Left ventricle myocardium inferior (tissue), 1 donor: Measurements from ENCODE around the gene RPP25. TPM values are rescaled to one million over a fixed set of nuclear protein-coding genes. Genes with fewer than 3 reads are reported as not detected.

ENCODE experiments used
- DNase-seq: peaks from one replicate; pipeline ENCODE4 v3.0.0-alpha.2; 2020
- H3K27ac ChIP-seq: fragments of 200-600 bp; replicated peaks from 2 replicates; pipeline ENCODE4 v1.8.0; 2021
- H3K27me3 ChIP-seq: fragments of 200-600 bp; 2 replicates; pipeline ENCODE4 v1.8.0; 2021; ENCODE audit warnings: low read depth
- H3K36me3 ChIP-seq: fragments of 200-600 bp; 2 replicates; pipeline ENCODE4 v1.8.0; 2021
- H3K4me1 ChIP-seq: fragments of 200-600 bp; 2 replicates; pipeline ENCODE4 v1.8.0; 2021
- H3K4me3 ChIP-seq: fragments of 200-600 bp; 2 replicates; pipeline ENCODE4 v1.8.0; 2021; ENCODE audit warnings: mild to moderate bottlenecking, moderate library complexity
- H3K9me3 ChIP-seq: fragments of 200-600 bp; replicated peaks from 2 replicates; pipeline ENCODE4 v1.8.0; 2021
- intact Hi-C: fragments of 100-400 bp; cut with micrococcal nuclease; formaldehyde crosslinking; loops from one replicate; pipeline ENCODE4 v1.11.0; 2022
- total RNA-seq: library from RNA; stranded (reverse); fragmentation: NEBNext Ultra II Directional; extraction: Animal tissue kit (Norgen Biotek cat#: 25700); gene quantifications from one replicate; pipeline ENCODE4 v1.2.1, GENCODE V29; 2021
- TF ChIP-seq, protein P1 (sequence below): fragments of 200-600 bp; IDR thresholded peaks from 2 replicates; pipeline ENCODE4 v1.8.0; 2021; ENCODE audit warnings: antibody characterized with exemption, mild to moderate bottlenecking, borderline replicate concordance
- donor health status: DM: no; HTN: yes; CAD: no; lungs with severe emphysema.

The RPP25 gene
- total RNA-seq, 1 donor from 2014 or later: 2.4 TPM

GRCh38 chr15:74978077-74978476, 21.5 kb upstream of the RPP25 start:
- H3K4me1 ChIP-seq: no peaks in the 10 kb centered on the region
- H3K4me3 ChIP-seq: no peak overlapping the region
- peaks cover 21% of the 10 kb centered on the region for H3K27me3 ChIP-seq
- TF ChIP-seq, protein P1, sequence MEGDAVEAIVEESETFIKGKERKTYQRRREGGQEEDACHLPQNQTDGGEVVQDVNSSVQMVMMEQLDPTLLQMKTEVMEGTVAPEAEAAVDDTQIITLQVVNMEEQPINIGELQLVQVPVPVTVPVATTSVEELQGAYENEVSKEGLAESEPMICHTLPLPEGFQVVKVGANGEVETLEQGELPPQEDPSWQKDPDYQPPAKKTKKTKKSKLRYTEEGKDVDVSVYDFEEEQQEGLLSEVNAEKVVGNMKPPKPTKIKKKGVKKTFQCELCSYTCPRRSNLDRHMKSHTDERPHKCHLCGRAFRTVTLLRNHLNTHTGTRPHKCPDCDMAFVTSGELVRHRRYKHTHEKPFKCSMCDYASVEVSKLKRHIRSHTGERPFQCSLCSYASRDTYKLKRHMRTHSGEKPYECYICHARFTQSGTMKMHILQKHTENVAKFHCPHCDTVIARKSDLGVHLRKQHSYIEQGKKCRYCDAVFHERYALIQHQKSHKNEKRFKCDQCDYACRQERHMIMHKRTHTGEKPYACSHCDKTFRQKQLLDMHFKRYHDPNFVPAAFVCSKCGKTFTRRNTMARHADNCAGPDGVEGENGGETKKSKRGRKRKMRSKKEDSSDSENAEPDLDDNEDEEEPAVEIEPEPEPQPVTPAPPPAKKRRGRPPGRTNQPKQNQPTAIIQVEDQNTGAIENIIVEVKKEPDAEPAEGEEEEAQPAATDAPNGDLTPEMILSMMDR: no peak
- no peaks in the 10 kb centered on the region for H3K36me3 ChIP-seq
- no peak for DNase-seq
- no peak overlapping the region for H3K27ac ChIP-seq
- intact Hi-C loops: no loop called here
- H3K9me3 ChIP-seq: no peaks in the 10 kb centered on the region

- Histone ChIP-seq H3K27ac (no peak overlapping the region), H3K4me3 (no peak overlapping the region), H3K9me3 (no peaks in the 10 kb centered on the region), H3K36me3 (no peaks in the 10 kb centered on the region), H3K4me1 (no peaks in the 10 kb centered on the region), H3K27me3 (peaks cover 17% of the 10 kb centered on the region)
- intact Hi-C loops: no loop called here
- TF ChIP-seq, protein P1: no peak
- DNase-seq: no peak
These were observed 21.0 kb upstream of the RPP25 start for GRCh38 chr15:74977599-74977998.

DNA sequence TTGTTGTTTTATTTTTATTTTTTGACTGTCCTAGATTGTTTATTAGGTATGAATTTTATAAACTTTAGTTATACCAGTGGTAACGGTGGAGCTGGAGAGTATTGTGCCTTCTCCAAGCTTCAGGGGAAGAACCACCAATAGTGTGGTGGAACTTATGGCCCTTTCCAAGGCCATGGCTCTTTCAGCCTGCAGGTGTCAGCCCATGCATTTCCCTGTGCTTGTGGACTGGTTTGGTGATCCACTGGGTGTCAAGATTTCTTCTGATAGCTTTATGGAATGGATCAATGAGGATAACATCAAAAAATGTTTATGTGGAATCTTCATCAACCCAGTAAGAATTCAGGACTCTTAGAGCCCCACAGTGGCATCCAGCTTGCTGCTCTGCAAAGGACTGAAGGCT, 19.6 kb upstream of the RPP25 start:
- Histone ChIP-seq H3K9me3 (no peaks in the 10 kb centered on the region), H3K27ac (no peak overlapping the region), H3K4me1 (no peaks in the 10 kb centered on the region), H3K27me3 (peaks cover 12% of the 10 kb centered on the region), H3K4me3 (no peak overlapping the region), H3K36me3 (no peaks in the 10 kb centered on the region)
- intact Hi-C loops: no loop called here
- TF ChIP-seq, protein P1: no peak
- no peak for DNase-seq

DNA sequence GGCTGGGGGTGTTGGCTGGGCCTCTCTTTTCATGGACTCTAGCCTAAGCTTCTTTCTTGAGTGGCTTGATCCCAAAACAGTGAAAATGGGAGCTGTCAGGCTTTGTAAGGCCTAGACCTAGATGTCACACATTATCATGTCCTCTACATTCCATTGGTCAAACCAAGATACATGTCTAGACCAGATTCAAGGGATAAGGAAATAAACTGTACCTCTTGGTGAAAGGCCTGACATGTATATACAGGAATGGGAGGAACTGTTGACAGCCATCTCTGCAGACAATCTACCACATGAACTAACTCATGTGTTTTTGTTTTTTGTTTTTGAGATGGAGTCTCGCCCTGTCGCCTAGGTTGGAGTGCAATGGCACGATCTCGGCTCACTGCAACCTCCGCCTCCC, 11.1 kb upstream of the RPP25 start:
- TF ChIP-seq, protein P1: no peak
- Histone ChIP-seq H3K27ac (no peak overlapping the region), H3K4me3 (no peak overlapping the region), H3K27me3 (no peaks in the 10 kb centered on the region), H3K4me1 (peaks cover 11% of the 10 kb centered on the region), H3K36me3 (no peaks in the 10 kb centered on the region), H3K9me3 (no peaks in the 10 kb centered on the region)
- intact Hi-C loops: no loop called here
- DNase-seq: no peak

- H3K36me3 ChIP-seq: no peaks in the 10 kb centered on the region
- H3K4me1 ChIP-seq: peaks cover 15% of the 10 kb centered on the region
- H3K27me3 ChIP-seq: peaks cover under 1% of the 10 kb centered on the region
- intact Hi-C loops: no loop called here
- no peaks in the 10 kb centered on the region for H3K9me3 ChIP-seq
- H3K4me3 ChIP-seq: no peak overlapping the region
- TF ChIP-seq, protein P1: no peak
- peak overlapping the region; percentile 46 for H3K27ac ChIP-seq
- no peak for DNase-seq
These were observed 8.2 kb upstream of the RPP25 start for GRCh38 chr15:74964794-74965193.

- TF ChIP-seq, protein P1: no peak
- H3K27ac ChIP-seq: no peak overlapping the region
- no peak overlapping the region for H3K4me3 ChIP-seq
- H3K36me3 ChIP-seq: no peaks in the 10 kb centered on the region
- DNase-seq: no peak
- H3K27me3 ChIP-seq: peaks cover 16% of the 10 kb centered on the region
- intact Hi-C loops: no loop called here
- no peaks in the 10 kb centered on the region for H3K9me3 ChIP-seq
- H3K4me1 ChIP-seq: peaks cover 27% of the 10 kb centered on the region
These were observed 6.6 kb upstream of the RPP25 start for GRCh38 chr15:74963213-74963612.
